ENCODE measurements around the gene TRIP6. TPM values are rescaled to one million over a fixed set of nuclear protein-coding genes. Genes with fewer than 3 reads are reported as not detected.

The TRIP6 gene
- total RNA-seq, 1 donor from 2014 or later: 109 TPM

GRCh38 chr7:100892364-100893317, 25.5 kb downstream of the TRIP6 start:
- Mint-ChIP-seq H3K4me1 (peaks cover 44% of the 10 kb centered on the region), H3K36me3 (peaks cover 4% of the 10 kb centered on the region), H3K9me3 (no peaks in the 10 kb centered on the region), H3K27me3 (ENCODE audit: low read depth) (peaks cover 13% of the 10 kb centered on the region), H3K4me3 (peak overlapping the region; percentile 77), H3K27ac (peak overlapping the region; percentile 98)
- DNase-seq (ENCODE audit: low spot score in 2 of 2, unreplicated experiment in 2 of 2): no peak
- no peak for TF ChIP-seq CTCF (IDR thresholded peaks at IDR 0.05; ENCODE audit: unreplicated experiment)

- no peak for TF ChIP-seq CTCF (IDR thresholded peaks at IDR 0.05; ENCODE audit: unreplicated experiment)
- Mint-ChIP-seq H3K9me3 (no peaks in the 10 kb centered on the region), H3K27me3 (ENCODE audit: low read depth) (peaks cover 19% of the 10 kb centered on the region), H3K4me1 (peaks cover 37% of the 10 kb centered on the region), H3K4me3 (peak overlapping the region; percentile 62), H3K27ac (no peak overlapping the region), H3K36me3 (no peaks in the 10 kb centered on the region)
- DNase-seq (ENCODE audit: low spot score in 2 of 2, unreplicated experiment in 2 of 2): no peak
Observed at GRCh38 chr7:100893318-100893895, 26.2 kb downstream of the TRIP6 start.

GRCh38 chr7:100893910-100894721, 26.9 kb downstream of the TRIP6 start:
- Mint-ChIP-seq H3K4me1 (peaks cover 34% of the 10 kb centered on the region), H3K27me3 (ENCODE audit: low read depth) (peaks cover 19% of the 10 kb centered on the region), H3K27ac (peak overlapping the region; percentile 75), H3K36me3 (no peaks in the 10 kb centered on the region), H3K4me3 (peak overlapping the region; percentile 62), H3K9me3 (no peaks in the 10 kb centered on the region)
- DNase-seq (ENCODE audit: low spot score in 2 of 2, unreplicated experiment in 2 of 2): no peak
- no peak for TF ChIP-seq CTCF (IDR thresholded peaks at IDR 0.05; ENCODE audit: unreplicated experiment)

- Mint-ChIP-seq H3K27me3 (ENCODE audit: low read depth) (peaks cover 21% of the 10 kb centered on the region), H3K9me3 (no peaks in the 10 kb centered on the region), H3K4me1 (peaks cover 33% of the 10 kb centered on the region), H3K27ac (no peak overlapping the region), H3K4me3 (peak overlapping the region; percentile 66), H3K36me3 (no peaks in the 10 kb centered on the region)
- peak; percentile 92 for TF ChIP-seq CTCF (IDR thresholded peaks at IDR 0.05; ENCODE audit: unreplicated experiment)
- peak; percentile 63 to 92 for DNase-seq (ENCODE audit: low spot score in 2 of 2, unreplicated experiment in 2 of 2)
Observed at GRCh38 chr7:100894860-100895700, 27.9 kb downstream of the TRIP6 start.

- peaks cover 22% of the 10 kb centered on the region for H3K27me3 Mint-ChIP-seq (ENCODE audit: low read depth)
- H3K4me3 Mint-ChIP-seq: peak within 1 kb of the TSS; percentile 75
- H3K27ac Mint-ChIP-seq: peak within 1 kb of the TSS; percentile 68
- TF ChIP-seq CTCF (IDR thresholded peaks at IDR 0.05; ENCODE audit: unreplicated experiment): no peak
- H3K36me3 Mint-ChIP-seq: no peaks in the 10 kb centered on the region
- no peak for DNase-seq (ENCODE audit: low spot score in 2 of 2, unreplicated experiment in 2 of 2)
- H3K9me3 Mint-ChIP-seq: no peaks in the 10 kb centered on the region
- peaks cover 28% of the 10 kb centered on the region for H3K4me1 Mint-ChIP-seq
Observed at GRCh38 chr7:100895701-100895955, 28.4 kb downstream of the TRIP6 start, which contains the start of gene ACHE. Gene ACHE (minus strand): TSS chr7:100895888. CDS start chr7:100894232, 1,656 bp downstream.
